GM12878 (cell line): ENCODE results near the gene MSANTD3. TPM values are rescaled to one million over a fixed set of nuclear protein-coding genes. Genes with fewer than 3 reads are reported as not detected.

Source experiments
- ATAC-seq: fragments of 200-7000 bp; cut with Tn5 transposase; 3 replicates; pipeline ENCODE4 v1.9.1; 2020; ENCODE audit warnings: mild to moderate bottlenecking, moderate library complexity
- BruUV-seq: library from RNA; stranded (reverse); fragments of 400-500 nt; replicated peaks from 2 replicates; lab custom pipeline; 2021; lab: Mats Ljungman, UMichigan
- CTCF ChIA-PET: fragments of 300-600 bp; sonication (Branson Sonifier 250); formaldehyde crosslinking; extraction: SDS; loops from one replicate; lab custom pipeline; 2021; ENCODE audit warnings: inconsistent platforms; lab: Yijun Ruan, JAX
- POLR2A ChIA-PET: fragments of 350-600 bp; formaldehyde crosslinking; extraction: SDS; loops from one replicate; lab custom pipeline; 2021; ENCODE audit warnings: inconsistent platforms; lab: Charles Lee
- RAD21 ChIA-PET: fragments of 300-600 bp; sonication (Branson Sonifier 250); formaldehyde crosslinking; loops from one replicate; lab custom pipeline; 2023; ENCODE audit warnings: antibody characterized with exemption; ENCODE audit not compliant: unreplicated experiment; lab: Charles Lee
- SMC1A ChIA-PET: fragments of 300-600 bp; sonication (Branson Sonifier 250); formaldehyde crosslinking; loops from one replicate; lab custom pipeline; 2023; ENCODE audit not compliant: unreplicated experiment, uncharacterized antibody; lab: Charles Lee
- DNase-seq: peaks from one replicate; pipeline ENCODE4 v3.0.0-alpha.2; 2011; ENCODE audit warnings: low read depth, low spot score
- FAIRE-seq: peaks from 3 replicates; lab custom pipeline; 2011; peaks lifted over from hg19 to GRCh38; lab: Jason Lieb, UNC
- H2AFZ ChIP-seq: 2 replicates; pipeline ENCODE4 v1.6.0; 2011; ENCODE audit warnings: low read depth, low read length, control low read depth; ENCODE audit not compliant: control insufficient read depth
- H3K27ac ChIP-seq: 2 replicates; pipeline ENCODE4 v1.5.1; 2011; ENCODE audit warnings: control low read depth; ENCODE audit not compliant: control insufficient read depth, insufficient read depth
- H3K27me3 ChIP-seq, 2 experiments: replicated peaks in 1 of 2; 2 replicates each; pipeline versions ENCODE4 v1.6.0 to v1.6.1; 2011; ENCODE audit warnings: low read length in 1 of 2; ENCODE audit not compliant: control insufficient read depth in 2 of 2, insufficient read depth in 2 of 2
- H3K36me3 ChIP-seq, 2 experiments: 2 replicates each; pipeline ENCODE4 v1.5.1; 2011; ENCODE audit warnings: low read length in 1 of 2; ENCODE audit not compliant: control insufficient read depth in 2 of 2, insufficient read depth in 2 of 2
- H3K4me1 ChIP-seq: 2 replicates; pipeline ENCODE4 v1.6.1; 2011; ENCODE audit warnings: mild to moderate bottlenecking, low read length, moderate library complexity, mixed read lengths; ENCODE audit not compliant: control insufficient read depth, insufficient read depth
- H3K4me2 ChIP-seq: 2 replicates; pipeline ENCODE4 v1.6.0; 2011; ENCODE audit warnings: control low read depth; ENCODE audit not compliant: control insufficient read depth, insufficient read depth
- H3K4me3 ChIP-seq: fragments of 200-600 bp; sonication (generic); 2 replicates; pipeline ENCODE4 v1.5.1; 2016
- H3K79me2 ChIP-seq: 2 replicates; pipeline ENCODE4 v1.6.0; 2011; ENCODE audit warnings: low read length; ENCODE audit not compliant: control insufficient read depth, insufficient read depth
- H3K9ac ChIP-seq: 2 replicates; pipeline ENCODE4 v1.8.0; 2011; ENCODE audit warnings: low read length, control low read depth, mixed read lengths; ENCODE audit not compliant: control insufficient read depth, insufficient read depth
- H3K9me3 ChIP-seq: replicated peaks from 3 replicates; pipeline ENCODE4 v1.5.1; 2011; ENCODE audit warnings: mild to moderate bottlenecking, low read length; ENCODE audit not compliant: control insufficient read depth, insufficient read depth
- H4K20me1 ChIP-seq: 2 replicates; pipeline ENCODE4 v1.6.0; 2011; ENCODE audit not compliant: control insufficient read depth, insufficient read depth
- CEBPB ChIP-seq, 2 experiments: fragments of 150-350 bp in 1 of 2; IDR thresholded peaks; 2 replicates each; pipeline ENCODE4 v1.6.1; 2012 to 2014; ENCODE audit warnings: low read depth in 2 of 2, low read length in 2 of 2, borderline replicate concordance in 1 of 2, inconsistent platforms in 1 of 2
- EED ChIP-seq: sonication (generic); IDR thresholded peaks from 2 replicates; pipeline ENCODE4 v1.6.1; 2016; ENCODE audit warnings: antibody characterized with exemption, low read depth
- HDGF ChIP-seq: fragments of 450-650 bp; IDR thresholded peaks from 2 replicates; pipeline ENCODE4 v1.6.1; 2016; ENCODE audit warnings: antibody characterized with exemption
- LARP7 ChIP-seq: fragments of 450-650 bp; IDR thresholded peaks from 2 replicates; pipeline ENCODE4 v1.6.1; 2017; ENCODE audit warnings: mild to moderate bottlenecking
- NBN ChIP-seq: fragments of 450-650 bp; IDR thresholded peaks from 2 replicates; pipeline ENCODE4 v1.6.1; 2016
- NFXL1 ChIP-seq: fragments of 450-650 bp; IDR thresholded peaks from 2 replicates; pipeline ENCODE4 v1.6.1; 2017; ENCODE audit warnings: antibody characterized with exemption, mild to moderate bottlenecking, borderline replicate concordance
- PML ChIP-seq: IDR thresholded peaks from 2 replicates; pipeline ENCODE4 v1.6.1; 2012; ENCODE audit warnings: low read length, inconsistent platforms
- POU2F2 ChIP-seq: IDR thresholded peaks from 3 replicates; pipeline ENCODE4 v1.6.1; 2011; ENCODE audit warnings: low read depth, mild to moderate bottlenecking, low read length, borderline replicate concordance
- RFX5 ChIP-seq: IDR thresholded peaks from 2 replicates; pipeline ENCODE4 v1.6.1; 2011; ENCODE audit warnings: low read depth, low read length, improper control_type of control experiment
- SMAD1 ChIP-seq: fragments of 450-650 bp; IDR thresholded peaks from 2 replicates; pipeline ENCODE4 v1.6.1; 2018; ENCODE audit warnings: mild to moderate bottlenecking, low read depth; ENCODE audit not compliant: partially characterized antibody
- SRF ChIP-seq, 2 experiments: IDR thresholded peaks; 2 replicates each; pipeline ENCODE4 v1.6.1; 2011; ENCODE audit warnings: low read depth in 2 of 2, low read length in 2 of 2, mild to moderate bottlenecking in 1 of 2, moderate library complexity in 1 of 2
- STAT1 ChIP-seq: fragments of 450-650 bp; conservative IDR thresholded peaks from 2 replicates; pipeline ENCODE4 v1.6.1; 2014; ENCODE audit warnings: antibody characterized with exemption, mild to moderate bottlenecking
- SUPT20H ChIP-seq: IDR thresholded peaks from 2 replicates; pipeline ENCODE4 v1.6.1; 2011; ENCODE audit warnings: low read depth, mild to moderate bottlenecking, low read length, moderate library complexity, borderline replicate concordance; ENCODE audit not compliant: control insufficient read depth
- TCF12 ChIP-seq: IDR thresholded peaks from 2 replicates; pipeline ENCODE4 v1.6.1; 2011; ENCODE audit warnings: low read depth, mild to moderate bottlenecking, low read length
- YBX1 ChIP-seq: fragments of 450-650 bp; IDR thresholded peaks from 2 replicates; pipeline ENCODE4 v1.6.1; 2016; ENCODE audit warnings: antibody characterized with exemption
- ZZZ3 ChIP-seq: IDR thresholded peaks from 2 replicates; pipeline ENCODE4 v1.6.1; 2011; ENCODE audit warnings: low read depth; ENCODE audit not compliant: control insufficient read depth, insufficient read length
- WGBS: methylation state at CpG from one replicate; pipeline ENCODE4 v1.1.6; 2016; ENCODE audit warnings: low lambda C conversion rate; ENCODE audit not compliant: insufficient replicate concordance, insufficient coverage; ENCODE audit errors: missing lambda C conversion rate; 5-methylcytosine and 5-hydroxymethylcytosine counted together
- in situ Hi-C: fragments of 300-500 bp; cut with MboI; formaldehyde crosslinking; loops from 9 replicates; pipeline ENCODE4 v1.14.3; 2018; ENCODE audit warnings: mixed read lengths
- intact Hi-C: fragments of 100-400 bp; cut with micrococcal nuclease; formaldehyde crosslinking; loops from one replicate; pipeline ENCODE4 v1.14.2; 2022; ENCODE audit not compliant: unreplicated experiment
- polyA plus RNA-seq, 11 experiments: library from polyadenylated mRNA; depleted of rRNA in 4 of 11; unstranded in 6 of 11; stranded (reverse) in 5 of 11; fragments of >200 nt; fragmentation: Nextera tagmentation in 4 of 11; fragmentation: Illumina TruSeq in 1 of 11; extraction: Ambion mirVana in 4 of 11; extraction: Trizol in 1 of 11; gene quantifications; 1 replicate in 1 of 11; 2 replicates in 10 of 11; pipeline versions ENCODE4 v1.2.1 to v1.2.3, GENCODE V29; 2011 to 2016; ENCODE audit warnings: inconsistent platforms in 2 of 11, missing spikeins in 2 of 11, low read depth in 1 of 11
- total RNA-seq, 4 experiments: library from RNA; depleted of rRNA in 3 of 4; stranded (reverse); fragments of >200 nt in 3 of 4; fragmentation: Illumina TruSeq in 1 of 4; extraction: Trizol in 1 of 4; gene quantifications; 2 replicates each; pipeline versions ENCODE4 v1.2.1 to v1.2.3, GENCODE V29; 2013 to 2021
- TF ChIP-seq, protein P1 (sequence below): IDR thresholded peaks from 2 replicates; pipeline ENCODE4 v1.6.1; 2011; ENCODE audit warnings: low read depth, low read length, improper control_type of control experiment, borderline replicate concordance
- TF ChIP-seq, protein P2 (sequence below): IDR thresholded peaks from 2 replicates; pipeline ENCODE4 v1.6.1; 2012; ENCODE audit warnings: low read depth, low read length, improper control_type of control experiment

Gene MSANTD3
- total and polyA plus RNA-seq, 10 of the 15 experiments (the other 5 are each of a cell fraction or from before 2014, with no cell fraction given) = 5.8 to 21.2 (median 14.7) TPM

DNA sequence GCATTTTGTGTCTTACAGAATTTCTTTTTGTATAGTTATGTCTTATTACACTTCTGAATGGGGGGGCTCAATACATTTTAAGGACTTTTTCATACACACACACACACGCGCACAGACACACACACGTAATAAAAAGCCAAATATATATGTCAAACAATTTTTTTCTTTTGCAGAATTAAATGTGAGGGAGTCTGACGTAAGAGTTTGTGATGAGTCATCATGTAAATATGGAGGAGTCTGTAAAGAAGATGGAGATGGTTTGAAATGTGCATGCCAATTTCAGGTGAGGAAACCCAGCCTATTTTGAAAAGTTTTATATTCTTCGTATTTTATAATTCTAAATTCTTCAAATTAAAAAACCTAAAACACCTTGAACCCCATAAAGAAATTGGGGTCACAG is 71.6 kb downstream of the MSANTD3 start:
- Histone ChIP-seq H3K4me1 (no peaks in the 10 kb centered on the region), H3K79me2 (no peaks in the 10 kb centered on the region), H4K20me1 (no peaks in the 10 kb centered on the region), H3K27me3 (no peaks in the 10 kb centered on the region), H3K9ac (no peak overlapping the region), H3K36me3 (no peaks in the 10 kb centered on the region), H2AFZ (no peak overlapping the region), H3K4me3 (no peak overlapping the region), H3K27ac (no peak overlapping the region), H3K4me2 (no peak overlapping the region), H3K9me3 (no peaks in the 10 kb centered on the region)
- BruUV-seq = no TSS peak
- in situ Hi-C loops (no loop called here), intact Hi-C loops (no loop called here)
- CTCF ChIA-PET = no interaction called here
- POLR2A ChIA-PET = no interaction called here
- SMC1A ChIA-PET = no interaction called here
- RAD21 ChIA-PET = no interaction called here
- FAIRE-seq (no peak), DNase-seq (no peak), ATAC-seq (no peak)
- no peak for TF ChIP-seq TCF12
- no peak for TF ChIP-seq POU2F2
- 73% methylated on average over 5 of the region's 5 CpGs for WGBS

DNA sequence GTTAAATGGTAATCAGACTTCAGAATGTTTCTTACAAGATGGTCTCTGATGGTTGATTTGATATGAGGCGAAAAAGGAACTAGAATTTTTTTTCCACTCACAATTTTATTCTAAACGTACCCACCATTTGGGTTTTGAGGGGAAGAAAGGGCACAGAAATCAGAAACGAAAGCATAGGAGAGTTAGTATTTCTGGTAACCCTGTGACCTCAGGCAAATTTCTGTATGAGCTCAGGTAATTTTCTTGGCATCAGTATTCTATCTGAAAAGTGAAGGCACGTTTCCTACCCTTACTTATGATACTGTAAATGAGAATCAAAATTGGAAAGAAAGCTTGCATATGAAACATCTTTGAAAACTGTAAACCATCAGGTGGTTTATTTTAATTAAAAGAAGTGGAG is 72.5 kb downstream of the MSANTD3 start:
- CTCF ChIA-PET = no interaction called here
- no peak overlapping the region for H3K9ac ChIP-seq
- BruUV-seq = no TSS peak
- intact Hi-C loops (no loop called here), in situ Hi-C loops (no loop called here)
- no peaks in the 10 kb centered on the region for H3K27me3 ChIP-seq
- no peaks in the 10 kb centered on the region for H3K9me3 ChIP-seq
- DNase-seq (no peak), ATAC-seq (peak; percentile 20; the same call in 1 of the 3 replicates), FAIRE-seq (no peak)
- H3K79me2 ChIP-seq = no peaks in the 10 kb centered on the region
- RAD21 ChIA-PET = no interaction called here
- no peaks in the 10 kb centered on the region for H4K20me1 ChIP-seq
- H3K4me2 ChIP-seq = no peak overlapping the region; the same call in 1 of the 2 replicates
- H3K27ac ChIP-seq = no peak overlapping the region
- SMC1A ChIA-PET = no interaction called here
- POLR2A ChIA-PET = no interaction called here
- H3K4me3 ChIP-seq = no peak overlapping the region
- H2AFZ ChIP-seq = peak overlapping the region; percentile 8; the same call in 1 of the 2 replicates
- H3K4me1 ChIP-seq = no peaks in the 10 kb centered on the region
- H3K36me3 ChIP-seq = no peaks in the 10 kb centered on the region
- 16% methylated on average over 4 of the region's 4 CpGs for WGBS
- TF ChIP-seq, protein P1, sequence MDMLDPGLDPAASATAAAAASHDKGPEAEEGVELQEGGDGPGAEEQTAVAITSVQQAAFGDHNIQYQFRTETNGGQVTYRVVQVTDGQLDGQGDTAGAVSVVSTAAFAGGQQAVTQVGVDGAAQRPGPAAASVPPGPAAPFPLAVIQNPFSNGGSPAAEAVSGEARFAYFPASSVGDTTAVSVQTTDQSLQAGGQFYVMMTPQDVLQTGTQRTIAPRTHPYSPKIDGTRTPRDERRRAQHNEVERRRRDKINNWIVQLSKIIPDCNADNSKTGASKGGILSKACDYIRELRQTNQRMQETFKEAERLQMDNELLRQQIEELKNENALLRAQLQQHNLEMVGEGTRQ = no peak
- TF ChIP-seq YBX1 (no peak), STAT1 (no peak), SUPT20H (no peak), HDGF (no peak), SMAD1 (no peak), ZZZ3 (no peak), CEBPB (IDR thresholded peaks at IDR 0.05; ENCODE audit: borderline replicate concordance in 1 of 2, low read depth in 2 of 2, low read length in 2 of 2) (no peak), EED (no peak), NBN (no peak), RFX5 (no peak), PML (no peak), NFXL1 (no peak), LARP7 (no peak), SRF (IDR thresholded peaks at IDR 0.05; ENCODE audit: low read depth in 2 of 2, low read length in 2 of 2) (no peak)
- TF ChIP-seq, protein P2, sequence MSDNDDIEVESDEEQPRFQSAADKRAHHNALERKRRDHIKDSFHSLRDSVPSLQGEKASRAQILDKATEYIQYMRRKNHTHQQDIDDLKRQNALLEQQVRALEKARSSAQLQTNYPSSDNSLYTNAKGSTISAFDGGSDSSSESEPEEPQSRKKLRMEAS = no peak
